K562 (cell line): ENCODE results near the gene DENND4C. TPM values are rescaled to one million over a fixed set of nuclear protein-coding genes. Genes with fewer than 3 reads are reported as not detected.

Source experiments
- ATAC-seq: fragments of 200-7000 bp; cut with Tn5 transposase; 3 replicates; pipeline ENCODE4 v1.9.1; 2020; ENCODE audit warnings: moderate library complexity
- BruUV-seq: library from RNA; stranded (reverse); fragments of 400-500 nt; replicated peaks from 2 replicates; lab custom pipeline; 2021; lab: Mats Ljungman, UMichigan
- CTCF ChIA-PET: fragments of 300-600 bp; formaldehyde crosslinking; extraction: SDS; loops from one replicate; lab custom pipeline; 2021; ENCODE audit warnings: low intra/inter-chr PET ratio; lab: Yijun Ruan, JAX
- POLR2A ChIA-PET: fragments of 300-600, 350-650 bp; sonication (Branson Sonifier 250); formaldehyde crosslinking; extraction: SDS; loops from one replicate; lab custom pipeline; 2021; ENCODE audit warnings: antibody characterized with exemption, inconsistent platforms; lab: Yijun Ruan, JAX
- DNase-seq, 4 experiments: peaks; one replicate each; pipeline versions ENCODE4 v3.0.0 to v3.0.0-alpha.2; 2011 to 2018; ENCODE audit warnings: low spot score in 3 of 4, mixed read lengths in 3 of 4; ENCODE audit errors: extremely low read depth in 1 of 4
- FAIRE-seq: peaks from 2 replicates; lab custom pipeline; 2011; peaks lifted over from hg19 to GRCh38; lab: Jason Lieb, UNC
- H2AFZ ChIP-seq: 2 replicates; pipeline ENCODE4 v1.6.0; 2011; ENCODE audit warnings: low read depth, low read length, control low read depth, inconsistent platforms
- H3K27ac ChIP-seq: fragments of 200-600 bp; 3 replicates; pipeline ENCODE4 v1.8.0; 2011; ENCODE audit warnings: low read depth, mild to moderate bottlenecking, control low read depth, inconsistent platforms, low read length, moderate library complexity, mixed read lengths; ENCODE audit errors: extremely low read depth
- H3K27me3 ChIP-seq, 2 experiments: fragments of 300-600 bp in 1 of 2; 2 replicates in 1 of 2; 3 replicates in 1 of 2; pipeline versions ENCODE4 v1.6.0 to v1.8.0; 2011; ENCODE audit warnings: inconsistent platforms in 2 of 2, low read length in 2 of 2, mild to moderate bottlenecking in 1 of 2, mixed read lengths in 1 of 2, moderate library complexity in 1 of 2; ENCODE audit not compliant: control insufficient read depth in 2 of 2, insufficient read depth in 2 of 2
- H3K36me3 ChIP-seq: fragments of 300-600 bp; 3 replicates; pipeline ENCODE4 v1.8.0; 2011; ENCODE audit warnings: mild to moderate bottlenecking, low read length, inconsistent platforms; ENCODE audit not compliant: control insufficient read depth, insufficient read depth
- H3K4me1 ChIP-seq, 2 experiments: fragments of 200-600 bp in 1 of 2; replicated peaks in 1 of 2; 2 replicates in 1 of 2; 3 replicates in 1 of 2; pipeline versions ENCODE4 v1.5.1 to v1.8.0; 2011; ENCODE audit warnings: inconsistent platforms in 2 of 2, low read length in 2 of 2, mild to moderate bottlenecking in 1 of 2, mixed read lengths in 1 of 2, moderate library complexity in 1 of 2; ENCODE audit not compliant: control insufficient read depth in 2 of 2, insufficient read depth in 2 of 2
- H3K4me2 ChIP-seq: 2 replicates; pipeline ENCODE4 v1.6.1; 2011; ENCODE audit warnings: low read length, control low read depth, inconsistent platforms, mixed read lengths; ENCODE audit not compliant: insufficient read depth
- H3K4me3 ChIP-seq: fragments of 200-600 bp; sonication (generic), shearing (Covaris generic); 2 replicates; pipeline ENCODE4 v1.5.1; 2016; ENCODE audit warnings: control low read depth, inconsistent platforms
- H3K79me2 ChIP-seq: fragments of 200-600 bp; 3 replicates; pipeline ENCODE4 v1.8.0; 2011; ENCODE audit warnings: low read length, inconsistent platforms; ENCODE audit not compliant: control insufficient read depth, insufficient read depth
- H3K9ac ChIP-seq, 2 experiments: 2 replicates each; pipeline versions ENCODE4 v1.6.0 to v1.6.1; 2011; ENCODE audit warnings: low read depth in 2 of 2, low read length in 2 of 2, control low read depth in 1 of 2, inconsistent platforms in 1 of 2, mild to moderate bottlenecking in 1 of 2, mixed read lengths in 1 of 2; ENCODE audit not compliant: insufficient read depth in 1 of 2
- H3K9me1 ChIP-seq: one replicate; pipeline ENCODE4 v1.6.0; 2011; ENCODE audit warnings: inconsistent platforms, mild to moderate bottlenecking, low read length, moderate library complexity; ENCODE audit not compliant: control insufficient read depth, insufficient read depth
- H3K9me3 ChIP-seq: replicated peaks from 2 replicates; pipeline ENCODE4 v1.5.1; 2011; ENCODE audit warnings: low read depth, low read length, inconsistent platforms; ENCODE audit not compliant: control insufficient read depth, insufficient read depth
- H4K20me1 ChIP-seq: replicated peaks from 2 replicates; pipeline ENCODE4 v1.6.1; 2011; ENCODE audit warnings: low read length, inconsistent platforms, mixed read lengths; ENCODE audit not compliant: control insufficient read depth, insufficient read depth
- KLF6 ChIP-seq: fragments of 250-450 bp; sonication (Bioruptor Pico); IDR thresholded peaks from 2 replicates; pipeline ENCODE4 v1.4.0; 2020; ENCODE audit warnings: mild to moderate bottlenecking, moderate library complexity, borderline replicate concordance
- PKNOX1 ChIP-seq: fragments of 450-650 bp; IDR thresholded peaks from 2 replicates; pipeline ENCODE4 v1.6.1; 2016
- SIN3B ChIP-seq: fragments of 450-650 bp; IDR thresholded peaks from 2 replicates; pipeline ENCODE4 v1.6.1; 2017; ENCODE audit warnings: low read depth, mild to moderate bottlenecking, moderate library complexity
- SIRT6 ChIP-seq: IDR thresholded peaks from one replicate; pipeline ENCODE4 v1.6.1; 2012; ENCODE audit warnings: low read depth, mild to moderate bottlenecking, control low read depth, inconsistent platforms, low read length, moderate library complexity
- STAT6 ChIP-seq: sonication (generic); formaldehyde crosslinking; IDR thresholded peaks from 2 replicates; pipeline ENCODE4 v1.8.1; 2023; ENCODE audit warnings: mild to moderate bottlenecking, missing genetic modification reagents
- TAF1 ChIP-seq: IDR thresholded peaks from 2 replicates; pipeline ENCODE4 v1.6.1; 2011; ENCODE audit warnings: mild to moderate bottlenecking, low read length, moderate library complexity; ENCODE audit not compliant: insufficient read depth, control insufficient read depth, severe bottlenecking; ENCODE audit errors: extremely low read depth
- XRCC3 ChIP-seq: fragments of 450-650 bp; IDR thresholded peaks from 2 replicates; pipeline ENCODE4 v1.6.1; 2017; ENCODE audit warnings: mild to moderate bottlenecking, moderate library complexity
- ZNF12 ChIP-seq: sonication (generic); formaldehyde crosslinking; IDR thresholded peaks from 2 replicates; pipeline ENCODE4 v1.4.0; 2020; ENCODE audit warnings: mild to moderate bottlenecking, missing genetic modification reagents
- ZNF717 ChIP-seq: fragments of 250-450 bp; sonication (Bioruptor Pico); IDR thresholded peaks from 2 replicates; pipeline ENCODE4 v1.5.0; 2021
- ZNF75A ChIP-seq: fragments of 450-650 bp; formaldehyde crosslinking; IDR thresholded peaks from 2 replicates; pipeline ENCODE4 v1.4.0; 2020; ENCODE audit warnings: mild to moderate bottlenecking
- ZZZ3 ChIP-seq: fragments of 450-650 bp; IDR thresholded peaks from 2 replicates; pipeline ENCODE4 v1.6.1; 2016; ENCODE audit warnings: antibody characterized with exemption, mild to moderate bottlenecking, moderate library complexity
- WGBS: fragments of 100-300 bp; shearing (Covaris generic); methylation state at CpG from one replicate; pipeline ENCODE4 v1.1.6; 2016; ENCODE audit warnings: low coverage, mixed read lengths; ENCODE audit not compliant: insufficient coverage; ENCODE audit errors: missing lambda C conversion rate; 5-methylcytosine and 5-hydroxymethylcytosine counted together
- in situ Hi-C: fragments of 300-500 bp; cut with MboI; formaldehyde crosslinking; loops from 4 replicates; pipeline ENCODE4 v1.15.0; 2018; ENCODE audit warnings: inconsistent platforms, mixed read lengths
- intact Hi-C: fragments of 100-400 bp; cut with micrococcal nuclease; formaldehyde crosslinking; loops from 2 replicates; pipeline ENCODE4 v1.14.2; 2022
- polyA plus RNA-seq, 8 experiments: library from polyadenylated mRNA; depleted of rRNA in 4 of 8; stranded (reverse) in 5 of 8; unstranded in 3 of 8; fragments of >200 nt; fragmentation: Nextera tagmentation in 2 of 8; fragmentation: Illumina TruSeq in 1 of 8; extraction: Ambion mirVana in 2 of 8; extraction: Trizol in 1 of 8; gene quantifications; 2 replicates each; pipeline versions ENCODE4 v1.2.1 to v1.2.3, GENCODE V29; 2011 to 2014; ENCODE audit warnings: inconsistent platforms in 1 of 8, missing spikeins in 1 of 8
- total RNA-seq, 7 experiments: library from RNA; depleted of rRNA in 6 of 7; stranded (reverse); fragments of >200 nt in 6 of 7; fragmentation: Illumina TruSeq in 2 of 7; extraction: Trizol in 2 of 7; gene quantifications; 2 replicates each; pipeline versions ENCODE4 v1.2.1 to v1.2.3, GENCODE V29; 2011 to 2021; ENCODE audit warnings: low replicate concordance in 1 of 7

The DENND4C gene
- total and polyA plus RNA-seq, 9 of the 15 experiments (the other 6 are each of a cell fraction or from before 2014, with no cell fraction given) = 4.8 to 31.8 (median 13.9) TPM

- TF ChIP-seq SIRT6 = no peak
- TF ChIP-seq ZNF717 = no peak
- no peak for TF ChIP-seq STAT6 (CRISPR knock-in tag)
- no peak for TF ChIP-seq ZNF75A (CRISPR knock-in tag)
- no peak for TF ChIP-seq TAF1
- no peak for TF ChIP-seq PKNOX1
- no peak for TF ChIP-seq ZNF12
- TF ChIP-seq SIN3B = no peak
- no peak for TF ChIP-seq XRCC3
- TF ChIP-seq KLF6 (CRISPR knock-in tag) = no peak
- no peak for TF ChIP-seq ZZZ3
- POLR2A ChIA-PET = interaction anchor here (0.6 to 1.0 kb wide), 3 partner anchors 13 to 178 kb away, joined by 3 to 5 read pairs (median 5); partner anchors contain the start of genes DENND4C and RPS6
- peak overlapping the region; percentile 79 for H2AFZ ChIP-seq
These were observed 177.8 kb downstream of the DENND4C start for GRCh38 chr9:19408316-19408692.

More at GRCh38 chr9:19408316-19408692, 177.8 kb downstream of the DENND4C start:
- H3K79me2 ChIP-seq = peaks cover 17% of the 10 kb centered on the region; the same call in 2 of the 3 replicates
- no peaks in the 10 kb centered on the region for H3K9me1 ChIP-seq
- H3K4me2 ChIP-seq = peak overlapping the region; percentile 83
- intact Hi-C loops = loop anchor here (2.0 kb wide), 1 partner anchor 28 kb away; the partner anchor contains the start of gene RPS6
- H3K36me3 ChIP-seq = no peaks in the 10 kb centered on the region
- 4% methylated on average over 12 of the region's 20 CpGs for WGBS
- ATAC-seq = peak; percentile 10
- H3K9me3 ChIP-seq = no peaks in the 10 kb centered on the region
- BruUV-seq = no TSS peak
- no peak for FAIRE-seq
- in situ Hi-C loops = no loop called here
- no peaks in the 10 kb centered on the region for H3K27me3 ChIP-seq
- peaks cover 16 to 18% of the 10 kb centered on the region in 2 experiments; a peak in 4 of 5 replicates for H3K4me1 ChIP-seq
- peak overlapping the region; percentile 49 for H3K4me3 ChIP-seq
- CTCF ChIA-PET = no interaction called here
- H3K9ac ChIP-seq = peak overlapping the region in 1 of 2 experiments; percentile 80; a peak in 2 of 4 replicates
- peak in 3 of 4 experiments; percentile 12 to 14 (median 14) for DNase-seq
- no peaks in the 10 kb centered on the region for H4K20me1 ChIP-seq
- H3K27ac ChIP-seq = no peak overlapping the region; the same call in 2 of the 3 replicates
